ENCODE measurements around the gene JARID2. TPM values are rescaled to one million over a fixed set of nuclear protein-coding genes. Genes with fewer than 3 reads are reported as not detected.

Gene JARID2
- total and polyA plus RNA-seq, 4 donors = 1.4 to 12.3 (median 3.4) TPM

DNA sequence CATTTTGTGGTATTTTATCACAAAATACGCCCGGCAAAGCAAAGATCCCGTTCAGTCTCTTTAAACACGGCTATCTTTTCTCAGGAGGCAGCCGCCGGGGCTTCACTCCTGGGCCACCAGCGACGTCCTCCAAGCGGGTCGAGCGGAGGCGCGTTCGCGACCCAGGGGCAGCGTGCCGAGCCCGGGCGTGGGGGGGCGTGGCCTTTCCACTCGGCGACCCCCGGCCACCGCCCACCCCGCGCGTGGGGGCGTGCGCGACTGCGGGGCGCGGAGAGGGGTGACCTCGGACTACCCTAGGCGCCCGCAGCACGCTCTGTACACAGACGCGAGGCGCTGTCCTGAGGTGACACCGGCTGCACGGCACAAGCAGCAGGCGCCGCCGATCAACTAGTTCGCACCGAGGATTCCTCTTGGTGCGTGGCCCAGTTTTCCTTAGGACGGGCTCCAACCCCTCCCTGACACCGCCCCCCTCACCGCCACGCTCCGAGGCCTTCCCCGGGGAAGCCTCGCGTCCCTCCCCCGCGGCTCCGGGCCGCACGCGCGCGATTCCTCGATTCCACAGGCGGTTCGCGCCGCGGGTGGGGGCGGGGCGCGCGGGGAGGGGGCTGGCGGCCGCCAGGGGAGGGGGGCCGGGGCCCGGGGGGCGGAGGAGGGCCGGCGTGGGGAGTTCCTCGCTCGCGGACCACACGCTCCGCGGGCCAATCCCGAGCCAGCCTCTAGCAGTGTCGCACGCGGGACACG, 1.1 kb upstream of the JARID2 start:
- peak; percentile 73 for DNase-seq (ENCODE audit: low spot score)
- peak overlapping the region; percentile 40 to 92 (median 71) for H3K4me3 ChIP-seq (ENCODE audit: low read depth in 1 of 3, low read length in 3 of 3)
- peaks cover 0 to 23% (median 13%) of the 10 kb centered on the region in 4 donors for H3K4me1 ChIP-seq (ENCODE audit: control insufficient read depth in 4 of 4, insufficient read depth in 4 of 4, low read length in 3 of 4)
- no peaks in the 10 kb centered on the region for H3K27me3 ChIP-seq (ENCODE audit: control insufficient read depth in 4 of 4, insufficient read depth in 4 of 4, low read length in 3 of 4)
- H3K36me3 ChIP-seq (ENCODE audit: control insufficient read depth in 4 of 4, insufficient read depth in 3 of 4, low read depth in 1 of 4, low read length in 3 of 4) = no peaks in the 10 kb centered on the region
- H3K9me3 ChIP-seq (ENCODE audit: control insufficient read depth in 4 of 4, low read length in 3 of 4) = no peaks in the 10 kb centered on the region
- H3K9ac ChIP-seq (ENCODE audit: low read depth in 1 of 2, low read length in 2 of 2) = no peak overlapping the region
- peak overlapping the region; percentile 97 to 99 for H3K27ac ChIP-seq (ENCODE audit: low read depth in 1 of 2, low read length in 2 of 2)
- WGBS = 4% methylated on average over 92 of the region's 92 CpGs
- TF ChIP-seq RAD21 (IDR thresholded peaks at IDR 0.05) = peak in 1 of 2 donors; percentile 16
- TF ChIP-seq, protein P1, sequence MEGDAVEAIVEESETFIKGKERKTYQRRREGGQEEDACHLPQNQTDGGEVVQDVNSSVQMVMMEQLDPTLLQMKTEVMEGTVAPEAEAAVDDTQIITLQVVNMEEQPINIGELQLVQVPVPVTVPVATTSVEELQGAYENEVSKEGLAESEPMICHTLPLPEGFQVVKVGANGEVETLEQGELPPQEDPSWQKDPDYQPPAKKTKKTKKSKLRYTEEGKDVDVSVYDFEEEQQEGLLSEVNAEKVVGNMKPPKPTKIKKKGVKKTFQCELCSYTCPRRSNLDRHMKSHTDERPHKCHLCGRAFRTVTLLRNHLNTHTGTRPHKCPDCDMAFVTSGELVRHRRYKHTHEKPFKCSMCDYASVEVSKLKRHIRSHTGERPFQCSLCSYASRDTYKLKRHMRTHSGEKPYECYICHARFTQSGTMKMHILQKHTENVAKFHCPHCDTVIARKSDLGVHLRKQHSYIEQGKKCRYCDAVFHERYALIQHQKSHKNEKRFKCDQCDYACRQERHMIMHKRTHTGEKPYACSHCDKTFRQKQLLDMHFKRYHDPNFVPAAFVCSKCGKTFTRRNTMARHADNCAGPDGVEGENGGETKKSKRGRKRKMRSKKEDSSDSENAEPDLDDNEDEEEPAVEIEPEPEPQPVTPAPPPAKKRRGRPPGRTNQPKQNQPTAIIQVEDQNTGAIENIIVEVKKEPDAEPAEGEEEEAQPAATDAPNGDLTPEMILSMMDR (IDR thresholded peaks at IDR 0.05; ENCODE audit: low read depth, low read length, missing input control) = no peak
- TF ChIP-seq HNF4A (conservative IDR thresholded peaks at IDR 0.05) = no peak
- TF ChIP-seq NR2F2 (IDR thresholded peaks at IDR 0.05) = no peak
- no peak for TF ChIP-seq HNF4G (IDR thresholded peaks at IDR 0.05)
- TF ChIP-seq TAF1 (conservative IDR thresholded peaks at IDR 0.05) = no peak
- TF ChIP-seq, protein P2, sequence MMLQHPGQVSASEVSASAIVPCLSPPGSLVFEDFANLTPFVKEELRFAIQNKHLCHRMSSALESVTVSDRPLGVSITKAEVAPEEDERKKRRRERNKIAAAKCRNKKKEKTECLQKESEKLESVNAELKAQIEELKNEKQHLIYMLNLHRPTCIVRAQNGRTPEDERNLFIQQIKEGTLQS (IDR thresholded peaks at IDR 0.05) = no peak
- no peak for TF ChIP-seq GABPA (IDR thresholded peaks at IDR 0.05 in 1 of 2, conservative IDR thresholded peaks at IDR 0.05 in 1 of 2)
- TF ChIP-seq, protein P3, sequence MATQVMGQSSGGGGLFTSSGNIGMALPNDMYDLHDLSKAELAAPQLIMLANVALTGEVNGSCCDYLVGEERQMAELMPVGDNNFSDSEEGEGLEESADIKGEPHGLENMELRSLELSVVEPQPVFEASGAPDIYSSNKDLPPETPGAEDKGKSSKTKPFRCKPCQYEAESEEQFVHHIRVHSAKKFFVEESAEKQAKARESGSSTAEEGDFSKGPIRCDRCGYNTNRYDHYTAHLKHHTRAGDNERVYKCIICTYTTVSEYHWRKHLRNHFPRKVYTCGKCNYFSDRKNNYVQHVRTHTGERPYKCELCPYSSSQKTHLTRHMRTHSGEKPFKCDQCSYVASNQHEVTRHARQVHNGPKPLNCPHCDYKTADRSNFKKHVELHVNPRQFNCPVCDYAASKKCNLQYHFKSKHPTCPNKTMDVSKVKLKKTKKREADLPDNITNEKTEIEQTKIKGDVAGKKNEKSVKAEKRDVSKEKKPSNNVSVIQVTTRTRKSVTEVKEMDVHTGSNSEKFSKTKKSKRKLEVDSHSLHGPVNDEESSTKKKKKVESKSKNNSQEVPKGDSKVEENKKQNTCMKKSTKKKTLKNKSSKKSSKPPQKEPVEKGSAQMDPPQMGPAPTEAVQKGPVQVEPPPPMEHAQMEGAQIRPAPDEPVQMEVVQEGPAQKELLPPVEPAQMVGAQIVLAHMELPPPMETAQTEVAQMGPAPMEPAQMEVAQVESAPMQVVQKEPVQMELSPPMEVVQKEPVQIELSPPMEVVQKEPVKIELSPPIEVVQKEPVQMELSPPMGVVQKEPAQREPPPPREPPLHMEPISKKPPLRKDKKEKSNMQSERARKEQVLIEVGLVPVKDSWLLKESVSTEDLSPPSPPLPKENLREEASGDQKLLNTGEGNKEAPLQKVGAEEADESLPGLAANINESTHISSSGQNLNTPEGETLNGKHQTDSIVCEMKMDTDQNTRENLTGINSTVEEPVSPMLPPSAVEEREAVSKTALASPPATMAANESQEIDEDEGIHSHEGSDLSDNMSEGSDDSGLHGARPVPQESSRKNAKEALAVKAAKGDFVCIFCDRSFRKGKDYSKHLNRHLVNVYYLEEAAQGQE (IDR thresholded peaks at IDR 0.05) = no peak
- peak; percentile 13 for TF ChIP-seq SP1 (IDR thresholded peaks at IDR 0.05)
- TF ChIP-seq MAX (IDR thresholded peaks at IDR 0.05) = peak; percentile 42
- no peak for TF ChIP-seq FOXA2 (IDR thresholded peaks at IDR 0.05)
- TF ChIP-seq EGR1 (IDR thresholded peaks at IDR 0.05; ENCODE audit: low read depth in 2 of 2) = no peak
- TF ChIP-seq JUND (IDR thresholded peaks at IDR 0.05) = no peak
- no peak for TF ChIP-seq FOXA1 (IDR thresholded peaks at IDR 0.05)
- TF ChIP-seq RXRA (IDR thresholded peaks at IDR 0.05) = peak; percentile 59 to 82
- TF ChIP-seq YY1 (IDR thresholded peaks at IDR 0.05) = no peak
- no peak for TF ChIP-seq ZBTB33 (IDR thresholded peaks at IDR 0.05)

Measured in liver (tissue), 9 donors.